ENCODE results near the gene KTN1.

GRCh38 chr14:55641954-55642353, 61.9 kb downstream of the KTN1 start:
- no peak for TF ChIP-seq POLR2A (IDR thresholded peaks at IDR 0.05)
- TF ChIP-seq, protein P1, sequence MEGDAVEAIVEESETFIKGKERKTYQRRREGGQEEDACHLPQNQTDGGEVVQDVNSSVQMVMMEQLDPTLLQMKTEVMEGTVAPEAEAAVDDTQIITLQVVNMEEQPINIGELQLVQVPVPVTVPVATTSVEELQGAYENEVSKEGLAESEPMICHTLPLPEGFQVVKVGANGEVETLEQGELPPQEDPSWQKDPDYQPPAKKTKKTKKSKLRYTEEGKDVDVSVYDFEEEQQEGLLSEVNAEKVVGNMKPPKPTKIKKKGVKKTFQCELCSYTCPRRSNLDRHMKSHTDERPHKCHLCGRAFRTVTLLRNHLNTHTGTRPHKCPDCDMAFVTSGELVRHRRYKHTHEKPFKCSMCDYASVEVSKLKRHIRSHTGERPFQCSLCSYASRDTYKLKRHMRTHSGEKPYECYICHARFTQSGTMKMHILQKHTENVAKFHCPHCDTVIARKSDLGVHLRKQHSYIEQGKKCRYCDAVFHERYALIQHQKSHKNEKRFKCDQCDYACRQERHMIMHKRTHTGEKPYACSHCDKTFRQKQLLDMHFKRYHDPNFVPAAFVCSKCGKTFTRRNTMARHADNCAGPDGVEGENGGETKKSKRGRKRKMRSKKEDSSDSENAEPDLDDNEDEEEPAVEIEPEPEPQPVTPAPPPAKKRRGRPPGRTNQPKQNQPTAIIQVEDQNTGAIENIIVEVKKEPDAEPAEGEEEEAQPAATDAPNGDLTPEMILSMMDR (IDR thresholded peaks at IDR 0.05): no peak

All from tibial nerve (tissue), 3 donors.